GM12878 (cell line): Measurements from ENCODE around the gene ZNF296. TPM values are rescaled to one million over a fixed set of nuclear protein-coding genes. Genes with fewer than 3 reads are reported as not detected.

Experiments
- ATAC-seq: fragments of 200-7000 bp; cut with Tn5 transposase; 3 replicates; pipeline ENCODE4 v1.9.1; 2020; ENCODE audit warnings: mild to moderate bottlenecking, moderate library complexity
- BruUV-seq: library from RNA; stranded (reverse); fragments of 400-500 nt; replicated peaks from 2 replicates; lab custom pipeline; 2021; lab: Mats Ljungman, UMichigan
- CTCF ChIA-PET: fragments of 300-600 bp; sonication (Branson Sonifier 250); formaldehyde crosslinking; extraction: SDS; loops from one replicate; lab custom pipeline; 2021; ENCODE audit warnings: inconsistent platforms; lab: Yijun Ruan, JAX
- POLR2A ChIA-PET: fragments of 350-600 bp; formaldehyde crosslinking; extraction: SDS; loops from one replicate; lab custom pipeline; 2021; ENCODE audit warnings: inconsistent platforms; lab: Charles Lee
- RAD21 ChIA-PET: fragments of 300-600 bp; sonication (Branson Sonifier 250); formaldehyde crosslinking; loops from one replicate; lab custom pipeline; 2023; ENCODE audit warnings: antibody characterized with exemption; ENCODE audit not compliant: unreplicated experiment; lab: Charles Lee
- SMC1A ChIA-PET: fragments of 300-600 bp; sonication (Branson Sonifier 250); formaldehyde crosslinking; loops from one replicate; lab custom pipeline; 2023; ENCODE audit not compliant: unreplicated experiment, uncharacterized antibody; lab: Charles Lee
- DNase-seq: peaks from one replicate; pipeline ENCODE4 v3.0.0-alpha.2; 2011; ENCODE audit warnings: low read depth, low spot score
- FAIRE-seq: peaks from 3 replicates; lab custom pipeline; 2011; peaks lifted over from hg19 to GRCh38; lab: Jason Lieb, UNC
- H2AFZ ChIP-seq: 2 replicates; pipeline ENCODE4 v1.6.0; 2011; ENCODE audit warnings: low read depth, low read length, control low read depth; ENCODE audit not compliant: control insufficient read depth
- H3K27ac ChIP-seq: 2 replicates; pipeline ENCODE4 v1.5.1; 2011; ENCODE audit warnings: control low read depth; ENCODE audit not compliant: control insufficient read depth, insufficient read depth
- H3K27me3 ChIP-seq, 2 experiments: replicated peaks in 1 of 2; 2 replicates each; pipeline versions ENCODE4 v1.6.0 to v1.6.1; 2011; ENCODE audit warnings: low read length in 1 of 2; ENCODE audit not compliant: control insufficient read depth in 2 of 2, insufficient read depth in 2 of 2
- H3K36me3 ChIP-seq, 2 experiments: 2 replicates each; pipeline ENCODE4 v1.5.1; 2011; ENCODE audit warnings: low read length in 1 of 2; ENCODE audit not compliant: control insufficient read depth in 2 of 2, insufficient read depth in 2 of 2
- H3K4me1 ChIP-seq: 2 replicates; pipeline ENCODE4 v1.6.1; 2011; ENCODE audit warnings: mild to moderate bottlenecking, low read length, moderate library complexity, mixed read lengths; ENCODE audit not compliant: control insufficient read depth, insufficient read depth
- H3K4me2 ChIP-seq: 2 replicates; pipeline ENCODE4 v1.6.0; 2011; ENCODE audit warnings: control low read depth; ENCODE audit not compliant: control insufficient read depth, insufficient read depth
- H3K4me3 ChIP-seq: fragments of 200-600 bp; sonication (generic); 2 replicates; pipeline ENCODE4 v1.5.1; 2016
- H3K79me2 ChIP-seq: 2 replicates; pipeline ENCODE4 v1.6.0; 2011; ENCODE audit warnings: low read length; ENCODE audit not compliant: control insufficient read depth, insufficient read depth
- H3K9ac ChIP-seq: 2 replicates; pipeline ENCODE4 v1.8.0; 2011; ENCODE audit warnings: low read length, control low read depth, mixed read lengths; ENCODE audit not compliant: control insufficient read depth, insufficient read depth
- H3K9me3 ChIP-seq: replicated peaks from 3 replicates; pipeline ENCODE4 v1.5.1; 2011; ENCODE audit warnings: mild to moderate bottlenecking, low read length; ENCODE audit not compliant: control insufficient read depth, insufficient read depth
- H4K20me1 ChIP-seq: 2 replicates; pipeline ENCODE4 v1.6.0; 2011; ENCODE audit not compliant: control insufficient read depth, insufficient read depth
- ATF2 ChIP-seq: IDR thresholded peaks from 2 replicates; pipeline ENCODE4 v1.6.1; 2012; ENCODE audit warnings: low read length, inconsistent platforms
- CEBPZ ChIP-seq: fragments of 150-350 bp; IDR thresholded peaks from 2 replicates; pipeline ENCODE4 v1.6.1; 2016; ENCODE audit warnings: low read depth, low read length
- IKZF1 ChIP-seq: fragments of 450-650 bp; conservative IDR thresholded peaks from 2 replicates; pipeline ENCODE4 v1.6.1; 2017; ENCODE audit warnings: antibody characterized with exemption, mild to moderate bottlenecking
- POLR2A ChIP-seq: IDR thresholded peaks from 2 replicates; pipeline ENCODE4 v1.6.1; 2011; ENCODE audit warnings: low read depth, mild to moderate bottlenecking, low read length
- POLR2AphosphoS5 ChIP-seq: IDR thresholded peaks from 2 replicates; pipeline ENCODE4 v1.6.1; 2011; ENCODE audit warnings: mild to moderate bottlenecking, low read length, inconsistent platforms
- WGBS: methylation state at CpG from one replicate; pipeline ENCODE4 v1.1.6; 2016; ENCODE audit warnings: low lambda C conversion rate; ENCODE audit not compliant: insufficient replicate concordance, insufficient coverage; ENCODE audit errors: missing lambda C conversion rate; 5-methylcytosine and 5-hydroxymethylcytosine counted together
- in situ Hi-C: fragments of 300-500 bp; cut with MboI; formaldehyde crosslinking; loops from 9 replicates; pipeline ENCODE4 v1.14.3; 2018; ENCODE audit warnings: mixed read lengths
- intact Hi-C: fragments of 100-400 bp; cut with micrococcal nuclease; formaldehyde crosslinking; loops from one replicate; pipeline ENCODE4 v1.14.2; 2022; ENCODE audit not compliant: unreplicated experiment
- polyA plus RNA-seq, 11 experiments: library from polyadenylated mRNA; depleted of rRNA in 4 of 11; unstranded in 6 of 11; stranded (reverse) in 5 of 11; fragments of >200 nt; fragmentation: Nextera tagmentation in 4 of 11; fragmentation: Illumina TruSeq in 1 of 11; extraction: Ambion mirVana in 4 of 11; extraction: Trizol in 1 of 11; gene quantifications; 1 replicate in 1 of 11; 2 replicates in 10 of 11; pipeline versions ENCODE4 v1.2.1 to v1.2.3, GENCODE V29; 2011 to 2016; ENCODE audit warnings: inconsistent platforms in 2 of 11, missing spikeins in 2 of 11, low read depth in 1 of 11
- total RNA-seq, 4 experiments: library from RNA; depleted of rRNA in 3 of 4; stranded (reverse); fragments of >200 nt in 3 of 4; fragmentation: Illumina TruSeq in 1 of 4; extraction: Trizol in 1 of 4; gene quantifications; 2 replicates each; pipeline versions ENCODE4 v1.2.1 to v1.2.3, GENCODE V29; 2013 to 2021

ZNF296 gene
- total and polyA plus RNA-seq, 10 of the 15 experiments (the other 5 are each of a cell fraction or from before 2014, with no cell fraction given): 0.44 to 23.6 (median 3.5) TPM; not detected in 1

GRCh38 chr19:45070861-45071544 lies 5.3 kb downstream of the ZNF296 start:
- Histone ChIP-seq H3K36me3 (peaks cover 11 to 38% of the 10 kb centered on the region in 2 experiments), H2AFZ (no peak overlapping the region), H3K4me2 (no peak overlapping the region), H3K27me3 (no peaks in the 10 kb centered on the region), H3K9ac (no peak overlapping the region), H3K9me3 (no peaks in the 10 kb centered on the region), H3K79me2 (peaks cover 26% of the 10 kb centered on the region), H3K27ac (no peak overlapping the region), H3K4me1 (peaks cover 9% of the 10 kb centered on the region), H3K4me3 (no peak overlapping the region), H4K20me1 (no peaks in the 10 kb centered on the region; the same call in 1 of the 2 replicates)
- no peak for TF ChIP-seq CEBPZ
- TF ChIP-seq POLR2AphosphoS5: peak; percentile 57; the same call in 1 of the 2 replicates
- peak; percentile 69 for TF ChIP-seq POLR2A
- no peak for TF ChIP-seq ATF2
- no peak for TF ChIP-seq IKZF1
- BruUV-seq: no TSS peak
- FAIRE-seq: no peak
- ChIA-PET CTCF (no interaction called here), RAD21 (no interaction called here), POLR2A (no interaction called here), SMC1A (interaction anchor here (0.7 kb wide), 1 partner anchor 10 kb away, joined by 3 read pairs; no protein-coding TSS in a partner anchor)
- 83% methylated on average over 16 of the region's 19 CpGs for WGBS
- no peak for ATAC-seq
- no peak for DNase-seq
- intact Hi-C loops: loop anchor here (10.0 kb wide), 1 partner anchor 404 kb away; no protein-coding TSS in a partner anchor
- in situ Hi-C loops: no loop called here
